GM18868 (cell line): Measurements from ENCODE around the gene EXO1.
"Not testable (repeated sequence)": the region's sequence is repeated elsewhere in the genome, so short reads cannot be mapped to it uniquely, and the experiment has no call there.

ENCODE experiments used
- ATAC-seq: cut with Tn5 transposase; IDR thresholded peaks from one replicate; pipeline ENCODE4 v1.9.1; 2021; ENCODE audit warnings: mild to moderate bottlenecking, moderate library complexity; ENCODE audit not compliant: unreplicated experiment

Gene EXO1

DNA sequence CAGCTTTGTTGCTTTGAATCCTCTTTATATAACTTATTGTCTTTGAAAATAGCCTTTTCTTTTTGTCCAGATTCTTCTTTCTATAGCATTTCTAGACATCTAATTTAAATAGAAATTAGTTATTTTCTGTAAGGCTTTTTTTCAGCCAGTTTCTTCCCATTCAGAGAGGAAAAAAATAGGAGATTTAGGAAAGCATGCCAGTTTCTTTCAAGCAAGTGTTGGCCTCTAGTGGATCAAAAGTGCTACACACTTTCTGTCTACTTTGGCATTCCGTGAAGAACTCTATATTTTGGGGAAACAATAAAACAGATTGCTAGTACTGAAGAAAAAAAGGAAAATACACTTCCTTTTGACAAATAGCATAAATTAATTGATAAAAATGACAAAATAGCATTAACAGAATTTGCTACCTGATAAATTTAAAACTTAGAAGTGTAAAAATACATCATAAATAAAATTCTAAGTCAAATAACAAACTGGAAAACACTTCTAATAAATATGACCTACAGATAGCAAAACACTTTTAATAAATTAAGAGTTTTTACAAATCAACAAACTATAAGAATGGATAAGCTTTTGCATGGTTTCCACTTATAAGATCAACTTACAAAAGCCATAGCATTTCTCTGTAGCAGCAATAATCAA, 13.1 kb upstream of the EXO1 start:
- no peak for ATAC-seq

- ATAC-seq, result no peak
These were observed 11.1 kb upstream of the EXO1 start for GRCh38 chr1:241836941-241837340.

- ATAC-seq, result no peak
These were observed 10.6 kb upstream of the EXO1 start for GRCh38 chr1:241837416-241837815.

GRCh38 chr1:241837901-241838300, 10.1 kb upstream of the EXO1 start:
- ATAC-seq, result no peak

DNA sequence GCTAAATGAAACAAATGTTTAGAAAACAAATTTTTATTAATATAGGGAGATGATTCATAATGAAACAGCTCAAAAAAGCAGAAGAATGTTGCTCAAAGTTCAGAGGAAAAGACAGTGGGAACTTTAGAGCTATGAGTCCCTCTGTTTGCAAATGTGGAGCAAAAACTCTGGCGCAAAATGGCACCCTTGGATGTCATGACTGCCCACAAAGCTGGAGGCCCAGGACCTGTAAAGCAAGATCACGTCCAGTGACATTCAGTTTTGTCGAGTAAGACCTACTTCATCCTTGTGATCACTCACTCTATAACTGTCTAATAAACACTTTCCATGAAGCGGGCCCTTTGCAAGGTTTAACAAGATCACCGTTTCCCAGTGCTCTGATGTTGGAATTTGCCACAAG, 9.1 kb upstream of the EXO1 start:
- peak; percentile 32 for ATAC-seq

DNA sequence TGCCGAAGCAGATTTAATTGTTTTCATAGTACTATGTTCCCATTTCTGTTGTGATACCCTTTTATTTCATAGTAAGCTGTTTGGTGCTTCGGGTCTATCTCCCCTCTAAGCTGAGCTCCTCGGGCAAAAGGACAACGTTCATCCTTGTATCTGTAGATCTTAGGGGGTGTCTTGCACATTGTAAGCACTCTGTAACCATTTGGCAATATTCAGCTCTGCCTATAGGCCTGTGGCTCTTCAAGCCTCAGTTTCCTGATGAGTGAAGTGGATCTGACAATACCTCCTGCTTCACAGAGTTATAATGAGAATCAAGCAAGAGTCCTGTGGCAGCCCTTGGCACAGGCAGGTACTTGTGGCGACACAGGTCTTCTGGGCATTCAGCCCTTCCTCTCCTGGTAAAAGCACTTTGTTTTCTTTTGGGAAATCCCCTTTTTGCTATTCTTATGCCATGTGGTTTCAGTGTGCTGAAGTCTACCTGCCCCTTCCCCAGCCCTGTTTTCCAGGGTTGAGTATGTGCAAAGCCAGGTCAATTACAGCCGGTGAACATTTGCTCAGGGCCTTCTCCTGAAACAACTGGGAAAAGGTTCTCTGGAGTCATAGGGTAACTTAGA, 8.5 kb upstream of the EXO1 start:
- ATAC-seq, result peak; percentile 80

DNA sequence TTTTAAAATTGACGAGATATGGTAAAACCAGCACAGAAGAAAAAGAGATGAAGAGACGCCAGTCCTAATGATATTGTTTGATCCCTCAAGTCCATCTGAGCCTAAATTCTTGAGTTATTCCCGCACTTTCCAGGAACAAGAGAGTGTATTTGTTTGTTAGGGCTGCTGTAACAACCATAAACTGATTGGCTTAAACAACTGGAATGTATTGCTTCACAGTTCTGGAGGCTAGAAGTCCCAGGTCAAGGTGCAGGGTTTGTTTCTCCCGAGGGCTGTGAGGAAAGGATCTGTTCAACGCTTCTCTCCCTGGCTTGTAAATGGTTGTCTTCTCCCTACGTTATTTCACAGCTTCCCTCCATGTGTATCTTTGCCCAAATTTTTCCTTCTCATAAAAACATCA, 7.8 kb upstream of the EXO1 start:
- no peak for ATAC-seq

DNA sequence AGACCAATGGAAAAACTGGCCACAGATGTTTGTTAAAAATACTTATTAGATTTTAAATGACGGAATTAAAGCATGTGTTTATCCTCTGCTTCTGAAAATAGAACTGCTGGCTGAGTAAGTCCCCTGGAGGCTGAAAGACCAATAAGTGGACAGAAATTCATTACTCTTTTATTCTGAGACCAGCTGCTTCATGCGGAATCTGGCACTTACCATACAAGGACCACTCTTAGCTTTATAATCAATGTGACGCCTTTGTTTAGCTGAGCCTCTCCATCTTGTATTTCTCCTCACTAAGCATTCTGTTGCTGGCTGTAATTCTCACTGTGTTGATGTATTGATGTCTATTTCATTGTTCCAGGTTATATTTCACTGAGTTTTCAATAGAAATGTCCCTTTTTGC, 6.3 kb upstream of the EXO1 start:
- no peak for ATAC-seq

DNA sequence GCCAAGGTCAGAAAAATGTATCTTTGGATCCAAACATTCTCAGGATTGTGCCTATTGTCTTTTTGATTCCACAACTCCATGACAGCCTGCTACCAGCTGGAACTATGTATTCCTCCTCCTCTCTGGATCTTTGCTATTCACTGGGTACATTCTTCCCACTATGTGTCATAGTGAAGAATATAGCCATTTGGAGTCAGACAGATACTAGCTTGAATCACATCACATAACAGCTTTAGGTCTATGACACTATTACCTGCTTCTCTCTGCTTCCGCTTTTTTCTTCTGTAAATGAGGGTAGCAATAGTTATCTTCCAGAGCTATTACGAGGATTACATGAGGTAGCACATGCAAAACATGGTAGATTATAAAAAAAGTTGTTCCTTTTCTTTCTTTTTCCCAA, 5.4 kb upstream of the EXO1 start:
- ATAC-seq, result no peak

DNA sequence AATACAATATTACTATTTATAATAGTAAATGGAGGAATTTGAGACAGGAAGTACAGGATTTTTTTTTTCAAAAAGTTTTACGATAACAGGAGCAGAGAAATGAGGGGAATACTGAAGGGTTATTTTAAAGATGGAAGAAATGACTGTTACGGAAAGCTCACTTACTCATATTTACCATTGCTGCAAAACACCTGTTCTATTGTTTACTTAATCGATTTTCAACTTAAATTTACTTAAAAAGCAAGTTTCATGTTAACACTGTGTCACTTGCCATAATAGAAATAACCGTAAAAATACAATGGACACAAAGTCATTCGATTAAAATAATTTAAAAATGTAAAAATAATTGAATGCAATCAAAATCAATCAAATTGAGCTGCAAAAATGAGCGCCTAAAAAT, 3.4 kb upstream of the EXO1 start:
- no peak for ATAC-seq

DNA sequence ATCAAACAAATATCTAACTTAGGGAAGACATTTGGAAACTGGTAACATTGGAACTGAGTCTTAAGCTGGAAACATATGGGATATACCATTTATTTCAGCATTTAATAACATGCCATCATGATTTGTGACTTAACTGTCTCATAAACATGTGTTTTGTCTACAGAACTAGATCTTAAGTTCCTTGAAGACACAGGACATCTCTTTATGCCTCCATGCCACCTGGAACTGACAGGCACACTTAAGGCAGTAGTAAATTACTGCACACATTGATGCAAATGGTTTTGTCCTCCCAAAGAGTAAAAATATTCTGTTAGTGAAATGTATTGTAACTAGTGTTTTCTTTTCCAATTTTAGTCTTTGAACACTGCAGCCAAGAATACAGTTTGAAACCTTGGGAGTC, 1.6 kb upstream of the EXO1 start:
- ATAC-seq, result no peak

DNA sequence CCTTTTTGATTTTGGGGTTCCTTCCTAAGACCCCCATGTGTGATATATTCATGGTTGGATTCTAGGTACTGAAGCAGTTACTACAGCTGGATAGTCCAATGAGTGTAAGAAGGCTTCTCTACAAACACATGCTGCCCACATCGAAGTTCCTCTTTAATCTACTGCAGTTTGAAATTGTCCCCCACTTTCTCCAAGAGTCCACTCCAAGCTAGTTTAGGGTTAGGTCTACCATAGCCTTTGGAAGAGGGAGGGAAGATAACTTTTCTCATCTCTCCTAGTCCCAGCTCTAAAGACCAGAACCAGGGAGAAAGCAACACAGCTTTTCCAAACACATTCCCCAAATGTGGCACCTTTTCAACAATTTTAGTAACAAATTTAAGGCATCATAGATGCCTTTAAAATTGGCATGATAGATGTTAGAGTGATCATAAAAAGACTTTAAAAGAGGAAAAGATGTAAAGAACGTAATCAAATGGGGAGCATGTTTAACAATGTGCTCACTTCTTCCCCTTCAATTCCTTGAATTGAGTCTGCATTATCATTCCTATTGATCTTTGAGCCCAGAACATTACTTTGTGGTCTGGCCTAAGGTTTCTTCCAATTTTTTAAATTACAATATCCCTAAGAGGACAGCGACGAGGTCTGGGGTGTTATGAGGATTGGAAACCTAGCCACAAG, 1.0 kb upstream of the EXO1 start:
- no peak for ATAC-seq

DNA sequence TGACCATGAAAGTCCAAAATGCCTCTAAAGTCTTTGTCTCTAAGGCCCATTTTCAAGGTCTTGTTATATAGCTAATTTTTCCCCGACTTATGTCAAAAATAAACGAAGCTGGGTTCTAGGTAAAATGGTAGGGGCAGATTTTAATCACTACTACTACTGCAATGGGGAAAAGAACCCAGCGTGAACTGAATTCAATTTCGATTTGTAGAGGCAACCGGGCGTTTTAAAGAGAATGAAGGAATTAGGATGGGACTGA, 536 bp upstream of the EXO1 start:
- ATAC-seq, result no peak

DNA sequence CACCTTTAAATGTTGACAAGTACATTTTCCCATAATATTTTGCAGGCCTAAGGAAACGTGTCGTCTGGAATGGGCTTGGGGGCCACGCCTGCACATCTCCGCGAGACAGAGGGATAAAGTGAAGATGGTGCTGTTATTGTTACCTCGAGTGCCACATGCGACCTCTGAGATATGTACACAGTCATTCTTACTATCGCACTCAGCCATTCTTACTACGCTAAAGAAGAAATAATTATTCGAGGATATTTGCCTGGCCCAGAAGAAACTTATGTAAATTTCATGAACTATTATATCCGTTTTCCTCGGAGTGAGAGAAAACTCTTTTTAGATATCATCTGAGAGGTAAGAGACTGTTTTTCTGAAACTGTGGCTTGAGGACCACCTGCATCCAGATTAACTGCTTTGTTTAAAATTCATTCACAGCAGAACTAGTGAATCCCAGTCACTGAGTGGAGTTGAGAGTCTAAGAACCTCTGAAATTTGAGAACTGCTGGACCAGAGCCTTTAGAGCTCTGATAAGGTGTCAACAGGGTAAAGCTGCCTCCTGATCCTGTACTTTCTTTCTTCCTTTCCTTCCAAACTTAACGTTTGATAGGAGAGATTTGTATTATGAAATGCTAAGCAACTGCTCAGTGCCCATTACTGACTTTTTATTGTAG, 811 bp downstream of the EXO1 start:
- no peak for ATAC-seq

- no peak for ATAC-seq
These were observed 1.3 kb downstream of the EXO1 start for GRCh38 chr1:241849345-241849695.

DNA sequence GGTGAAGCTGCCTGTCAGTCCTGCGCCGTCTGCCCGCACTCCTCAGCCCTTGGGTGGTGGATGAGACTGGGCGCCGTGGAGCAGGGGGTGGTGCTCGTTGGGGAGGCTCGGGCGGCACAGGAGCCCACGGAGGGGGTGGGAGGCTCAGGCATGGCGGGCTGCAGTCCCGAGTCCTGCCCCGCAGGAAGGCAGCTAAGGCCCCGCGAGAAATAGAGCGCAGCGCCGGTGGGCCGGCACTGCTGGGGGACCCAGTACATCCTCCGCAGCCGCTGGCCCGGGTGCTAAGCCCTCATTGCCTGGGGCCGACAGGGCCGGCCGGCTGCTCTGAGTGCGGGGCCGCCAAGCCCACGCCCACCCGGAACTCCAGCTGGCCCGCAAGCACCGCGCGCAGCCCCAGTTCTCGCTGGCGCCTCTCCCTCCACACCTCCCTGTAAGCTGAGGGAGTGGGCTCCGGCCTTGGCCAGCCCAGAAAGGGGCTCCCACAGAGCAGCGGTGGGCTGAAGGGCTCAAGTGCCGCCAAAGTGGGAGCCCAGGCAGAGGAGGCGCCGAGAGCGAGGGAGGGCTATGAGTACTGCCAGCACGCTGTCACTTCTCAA, 7.6 kb downstream of the EXO1 start:
- not testable (repeated sequence) for ATAC-seq

GRCh38 chr1:241857131-241857530, 9.1 kb downstream of the EXO1 start:
- peak; percentile 98 for ATAC-seq

DNA sequence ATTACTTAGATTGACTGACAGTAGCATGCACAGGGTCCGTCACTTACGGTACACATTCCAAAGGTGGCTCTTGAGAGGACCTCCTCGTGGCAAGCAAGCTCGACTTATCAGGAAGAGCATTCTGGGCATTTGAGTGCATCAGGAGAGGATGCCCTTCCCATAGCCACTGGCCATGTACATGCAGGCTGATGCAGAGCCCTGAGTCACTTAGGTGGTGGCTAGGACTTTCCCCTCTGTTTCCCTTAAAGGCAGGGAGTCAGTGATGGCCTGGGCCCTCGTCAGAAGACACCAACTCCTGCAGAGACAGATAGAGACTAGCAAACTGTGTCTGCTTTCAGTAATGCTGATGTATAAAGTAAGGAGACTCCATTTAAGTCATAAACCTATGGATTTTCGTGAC, 12.9 kb downstream of the EXO1 start:
- no peak for ATAC-seq

- ATAC-seq, result no peak
These were observed 21.0 kb downstream of the EXO1 start for GRCh38 chr1:241869022-241869421.

DNA sequence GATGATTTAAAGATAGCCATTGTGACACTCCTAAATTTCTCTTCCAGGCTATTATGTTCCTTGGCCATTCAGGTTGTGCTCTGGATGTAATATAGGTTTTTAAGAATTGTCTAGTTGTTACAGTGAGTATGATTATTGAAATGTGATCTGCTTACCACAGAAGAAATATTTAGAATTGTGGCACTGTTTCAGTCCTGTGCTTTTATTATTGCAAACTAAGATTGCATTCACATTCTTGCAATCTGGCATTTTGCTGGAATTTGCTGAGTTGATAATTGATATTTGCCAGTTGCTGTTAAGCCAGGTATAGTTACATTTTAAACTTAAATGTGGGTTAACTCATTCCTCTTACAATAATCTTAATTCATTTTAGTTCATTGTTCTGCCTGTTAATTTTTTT, 22.3 kb downstream of the EXO1 start:
- no peak for ATAC-seq

- no peak for ATAC-seq
These were observed 22.9 kb downstream of the EXO1 start for GRCh38 chr1:241870746-241871430.
